ENCODE data around the gene C1orf35. TPM values are rescaled to one million over a fixed set of nuclear protein-coding genes. Genes with fewer than 3 reads are reported as not detected.
A peak's percentile ranks its signal among the peaks of the same experiment; 100 is the strongest.

The C1orf35 gene
- total RNA-seq, 1 experiment from 2014 or later = 31.0 TPM

- H3K4me2 ChIP-seq (ENCODE audit: insufficient read depth, insufficient read length, low read length) = no peak overlapping the region
- H4K91ac ChIP-seq (ENCODE audit: insufficient read length, low read depth, low read length) = no peak overlapping the region
- no peak overlapping the region for H2AK5ac ChIP-seq (ENCODE audit: insufficient read length, low read length)
- no peak overlapping the region for H2BK12ac ChIP-seq (ENCODE audit: insufficient read length, low read depth, low read length)
- H2BK15ac ChIP-seq (ENCODE audit: low read depth, low read length) = no peak overlapping the region
- H3K18ac ChIP-seq (ENCODE audit: insufficient read length, low read depth, low read length) = no peak overlapping the region
- H3K36me3 Mint-ChIP-seq (ENCODE audit: insufficient read depth in 1 of 3, low read depth in 3 of 3) = peaks cover 5 to 10% (median 6%) of the 10 kb centered on the region in 3 experiments
- peak overlapping the region; percentile 4 to 46; a peak in 2 of 5 replicates for H3K4me3 Mint-ChIP-seq
- H3K27me3 Mint-ChIP-seq (ENCODE audit: low read depth) = peaks cover 62% of the 10 kb centered on the region
- no CpG with 5 or more reads among the region's 7 CpGs for WGBS (ENCODE audit: extremely low coverage, insufficient read length, low lambda C conversion rate)
- peaks cover 6% of the 10 kb centered on the region for H3K4me1 ChIP-seq (ENCODE audit: insufficient read depth, low read length)
- H3K9me3 ChIP-seq (ENCODE audit: control insufficient read depth, low read depth, low read length) = no peaks in the 10 kb centered on the region
- no peak overlapping the region for H2BK5ac ChIP-seq (ENCODE audit: insufficient read length, low read length)
- H3K79me1 ChIP-seq (ENCODE audit: insufficient read depth, low read depth, low read length, poor library complexity, severe bottlenecking) = peaks cover 5% of the 10 kb centered on the region
- H2AFZ ChIP-seq (ENCODE audit: low read length) = no peak overlapping the region
- H3K23ac ChIP-seq (ENCODE audit: insufficient read length, low read depth, low read length) = no peak overlapping the region
- peaks cover 17% of the 10 kb centered on the region for H3K79me2 ChIP-seq (ENCODE audit: insufficient read depth, low read length)
- H3K56ac ChIP-seq (ENCODE audit: insufficient read length, low read depth, low read length) = no peak overlapping the region
- TF ChIP-seq CTCF (conservative IDR thresholded peaks at IDR 0.05) = no peak
- H3K27me3 ChIP-seq (ENCODE audit: insufficient read depth, low read length) = peaks cover 25% of the 10 kb centered on the region; the same call in 1 of the 2 replicates
- no peak overlapping the region for H4K5ac ChIP-seq (ENCODE audit: insufficient read length, low read depth, low read length)
- H2BK20ac ChIP-seq (ENCODE audit: low read depth, low read length, poor library complexity, severe bottlenecking) = no peak overlapping the region
- DNase-seq = no peak
- no peak overlapping the region for H3T11ph ChIP-seq (ENCODE audit: low read length)
- peaks cover 10% of the 10 kb centered on the region for H3K23me2 ChIP-seq (ENCODE audit: insufficient read length, low read depth, low read length, poor library complexity, severe bottlenecking)
- H3K27ac Mint-ChIP-seq = no peak overlapping the region
- H3K9me3 Mint-ChIP-seq = 0 out of 5 replicates have a peak, but pooled peaks cover 0 to 3% of the 10 kb centered on the region in 2 experiments
- H4K8ac ChIP-seq (replicated peaks; ENCODE audit: insufficient read length, low read depth, low read length) = no peak overlapping the region
- no peaks in the 10 kb centered on the region for H4K20me1 ChIP-seq (ENCODE audit: control insufficient read depth, insufficient read depth, insufficient read length)
- H3K27ac ChIP-seq (ENCODE audit: insufficient read length, low read depth, low read length) = no peak overlapping the region
- peaks cover 33 to 51% of the 10 kb centered on the region in 2 experiments for H3K4me1 Mint-ChIP-seq
- H3K14ac ChIP-seq (ENCODE audit: insufficient read depth, low read length) = no peak overlapping the region; the same call in 1 of the 2 replicates
- H3K9ac ChIP-seq (ENCODE audit: extremely low read depth, insufficient read length, low read length) = no peak overlapping the region
- H3K4ac ChIP-seq (ENCODE audit: low read depth, low read length) = no peak overlapping the region
- no peak overlapping the region for H2BK120ac ChIP-seq (ENCODE audit: low read depth, low read length, poor library complexity, severe bottlenecking)
These were observed 23.4 kb downstream of the C1orf35 start for GRCh38 chr1:228079601-228080263.
